ENCODE results near the gene BRF1.

BRF1 gene

GRCh38 chr14:105325303-105325702, 24.5 kb upstream of the BRF1 start:
- peaks cover 7% of the 10 kb centered on the region for H3K4me1 ChIP-seq (ENCODE audit: insufficient read depth, low read length, poor library complexity, severe bottlenecking)
- H3K9me2 ChIP-seq (replicated peaks; ENCODE audit: low read depth, low read length), result no peaks in the 10 kb centered on the region
- H3F3A ChIP-seq (ENCODE audit: low read depth), result no peaks in the 10 kb centered on the region
- peaks cover 12% of the 10 kb centered on the region for H4K20me1 ChIP-seq (ENCODE audit: insufficient read depth, low read length, poor library complexity, severe bottlenecking)
- no peak overlapping the region for H2AFZ ChIP-seq (ENCODE audit: low read length)
- no peaks in the 10 kb centered on the region for H3K27me3 ChIP-seq (ENCODE audit: insufficient read depth, low read length, poor library complexity, severe bottlenecking)
- TF ChIP-seq CTCF (conservative IDR thresholded peaks at IDR 0.05; ENCODE audit: low read length), result no peak
- TF ChIP-seq EZH2phosphoT487 (IDR thresholded peaks at IDR 0.05; ENCODE audit: borderline replicate concordance), result no peak
- H3K9ac ChIP-seq (ENCODE audit: low read depth, low read length, poor library complexity, severe bottlenecking), result no peak overlapping the region
- H3K4me2 ChIP-seq (ENCODE audit: low read depth, low read length, poor library complexity, severe bottlenecking), result no peak overlapping the region
- no peak overlapping the region for H3K4me3 ChIP-seq (ENCODE audit: low read length, poor library complexity, severe bottlenecking)
- no peaks in the 10 kb centered on the region for H3K9me3 ChIP-seq (ENCODE audit: insufficient read depth, low read depth, low read length)
- no peaks in the 10 kb centered on the region for H3K36me3 ChIP-seq (ENCODE audit: insufficient read depth, low read length)
- H3K79me2 ChIP-seq (ENCODE audit: insufficient read depth, low read length), result peaks cover 81% of the 10 kb centered on the region

GRCh38 chr14:105324871-105325270, 24.1 kb upstream of the BRF1 start:
- Histone ChIP-seq H3K27me3 (ENCODE audit: insufficient read depth, low read length, poor library complexity, severe bottlenecking) (no peaks in the 10 kb centered on the region), H3K9me2 (replicated peaks; ENCODE audit: low read depth, low read length) (no peaks in the 10 kb centered on the region), H2AFZ (ENCODE audit: low read length) (no peak overlapping the region), H3F3A (ENCODE audit: low read depth) (no peaks in the 10 kb centered on the region), H3K4me2 (ENCODE audit: low read depth, low read length, poor library complexity, severe bottlenecking) (no peak overlapping the region), H3K79me2 (ENCODE audit: insufficient read depth, low read length) (peaks cover 82% of the 10 kb centered on the region), H3K9ac (ENCODE audit: low read depth, low read length, poor library complexity, severe bottlenecking) (no peak overlapping the region), H3K36me3 (ENCODE audit: insufficient read depth, low read length) (no peaks in the 10 kb centered on the region), H3K4me1 (ENCODE audit: insufficient read depth, low read length, poor library complexity, severe bottlenecking) (peaks cover 7% of the 10 kb centered on the region), H3K4me3 (ENCODE audit: low read length, poor library complexity, severe bottlenecking) (no peak overlapping the region), H4K20me1 (ENCODE audit: insufficient read depth, low read length, poor library complexity, severe bottlenecking) (peaks cover 12% of the 10 kb centered on the region), H3K9me3 (ENCODE audit: insufficient read depth, low read depth, low read length) (no peaks in the 10 kb centered on the region)
- TF ChIP-seq CTCF (conservative IDR thresholded peaks at IDR 0.05; ENCODE audit: low read length) (no peak), EZH2phosphoT487 (IDR thresholded peaks at IDR 0.05; ENCODE audit: borderline replicate concordance) (no peak)

GRCh38 chr14:105324080-105324778, 23.4 kb upstream of the BRF1 start:
- no peak for TF ChIP-seq EZH2phosphoT487 (IDR thresholded peaks at IDR 0.05; ENCODE audit: borderline replicate concordance)
- no peak for TF ChIP-seq CTCF (conservative IDR thresholded peaks at IDR 0.05; ENCODE audit: low read length)
- Histone ChIP-seq H3K9ac (ENCODE audit: low read depth, low read length, poor library complexity, severe bottlenecking) (no peak overlapping the region), H3F3A (ENCODE audit: low read depth) (no peaks in the 10 kb centered on the region), H3K4me3 (ENCODE audit: low read length, poor library complexity, severe bottlenecking) (no peak overlapping the region), H3K36me3 (ENCODE audit: insufficient read depth, low read length) (no peaks in the 10 kb centered on the region), H3K4me2 (ENCODE audit: low read depth, low read length, poor library complexity, severe bottlenecking) (no peak overlapping the region), H3K9me2 (replicated peaks; ENCODE audit: low read depth, low read length) (no peaks in the 10 kb centered on the region), H3K27me3 (ENCODE audit: insufficient read depth, low read length, poor library complexity, severe bottlenecking) (no peaks in the 10 kb centered on the region), H2AFZ (ENCODE audit: low read length) (no peak overlapping the region), H4K20me1 (ENCODE audit: insufficient read depth, low read length, poor library complexity, severe bottlenecking) (peaks cover 12% of the 10 kb centered on the region), H3K79me2 (ENCODE audit: insufficient read depth, low read length) (peaks cover 80% of the 10 kb centered on the region), H3K4me1 (ENCODE audit: insufficient read depth, low read length, poor library complexity, severe bottlenecking) (peaks cover 7% of the 10 kb centered on the region), H3K9me3 (ENCODE audit: insufficient read depth, low read depth, low read length) (no peaks in the 10 kb centered on the region)
